ENCODE data around the gene P3H3.

Gene P3H3

GRCh38 chr12:6782850-6783566 lies 45.2 kb upstream of the P3H3 start:
- no peak overlapping the region for H3K4me3 ChIP-seq (replicated peaks in 1 of 2; ENCODE audit: low read depth in 2 of 2, low read length in 2 of 2)
- no peak for DNase-seq (ENCODE audit: low read depth in 2 of 2)
- TF ChIP-seq CTCF (IDR thresholded peaks at IDR 0.05; ENCODE audit: low read depth, low read length) = no peak

GRCh38 chr12:6783828-6784227 lies 44.4 kb upstream of the P3H3 start:
- no peak overlapping the region for H3K4me3 ChIP-seq (replicated peaks in 1 of 2; ENCODE audit: low read depth in 2 of 2, low read length in 2 of 2)
- DNase-seq (ENCODE audit: low read depth in 2 of 2) = no peak
- TF ChIP-seq CTCF (IDR thresholded peaks at IDR 0.05; ENCODE audit: low read depth, low read length) = no peak

- H3K4me3 ChIP-seq (replicated peaks in 1 of 2; ENCODE audit: low read depth in 2 of 2, low read length in 2 of 2) = no peak overlapping the region
- no peak for TF ChIP-seq CTCF (IDR thresholded peaks at IDR 0.05; ENCODE audit: low read depth, low read length)
- no peak for DNase-seq (ENCODE audit: low read depth in 2 of 2)
Measured at GRCh38 chr12:6784296-6784695, 43.9 kb upstream of the P3H3 start.

- H3K4me3 ChIP-seq (replicated peaks in 1 of 2; ENCODE audit: low read depth in 2 of 2, low read length in 2 of 2) = no peak overlapping the region
- TF ChIP-seq CTCF (IDR thresholded peaks at IDR 0.05; ENCODE audit: low read depth, low read length) = no peak
- no peak for DNase-seq (ENCODE audit: low read depth in 2 of 2)
Measured at GRCh38 chr12:6784761-6785160, 43.4 kb upstream of the P3H3 start.

- TF ChIP-seq CTCF (IDR thresholded peaks at IDR 0.05; ENCODE audit: low read depth, low read length) = no peak
- no peak overlapping the region for H3K4me3 ChIP-seq (replicated peaks in 1 of 2; ENCODE audit: low read depth in 2 of 2, low read length in 2 of 2)
- DNase-seq (ENCODE audit: low read depth in 2 of 2) = no peak
Measured at GRCh38 chr12:6786416-6787094, 41.7 kb upstream of the P3H3 start.

GRCh38 chr12:6787309-6787708 lies 40.9 kb upstream of the P3H3 start:
- no peak for TF ChIP-seq CTCF (IDR thresholded peaks at IDR 0.05; ENCODE audit: low read depth, low read length)
- no peak overlapping the region for H3K4me3 ChIP-seq (replicated peaks in 1 of 2; ENCODE audit: low read depth in 2 of 2, low read length in 2 of 2)
- DNase-seq (ENCODE audit: low read depth in 2 of 2) = no peak
